ENCODE measurements around the gene POFUT1.

GRCh38 chr20:32215147-32215546 lies 7.5 kb downstream of the POFUT1 start:
- TF ChIP-seq CEBPZ (IDR thresholded peaks at IDR 0.05; ENCODE audit: borderline replicate concordance, low read depth, low read length) (no peak), POLR2A (conservative IDR thresholded peaks at IDR 0.05) (no peak), SAP30 (IDR thresholded peaks at IDR 0.05; ENCODE audit: borderline replicate concordance, insufficient read depth, low read depth, low read length, poor library complexity, severe bottlenecking) (no peak), HSF4 (CRISPR knock-in tag; IDR thresholded peaks at IDR 0.05; ENCODE audit: borderline replicate concordance) (no peak), CTCF (IDR thresholded peaks at IDR 0.05 in 2 of 3, conservative IDR thresholded peaks at IDR 0.05 in 1 of 3; ENCODE audit: insufficient read depth in 2 of 3, low read depth in 1 of 3, low read length in 3 of 3) (no peak), USF2 (CRISPR knock-in tag; IDR thresholded peaks at IDR 0.05) (no peak), ATF3 (IDR thresholded peaks at IDR 0.05) (no peak), ATF3 (CRISPR knock-in tag; conservative IDR thresholded peaks at IDR 0.05) (no peak)

Data from K562 (cell line).